Stimulated activated CD4-positive, alpha-beta T cell treated with anti-CD3 and anti-CD28 coated beads, Interleukin-12 subunit alpha, Interleukin-12 subunit beta, amount 100 ng/mL, for 4 hours (primary cell): ENCODE measurements around the gene CRYBG1.

Experiments used
- DNase-seq: peaks from one replicate; pipeline ENCODE4 v3.0.0-alpha.2; 2020

Gene CRYBG1

GRCh38 chr6:106360410-106360988 is at the start of gene CRYBG1:
CRYBG1 (plus strand) TSS chr6:106360717; CDS start chr6:106360909, 192 bp downstream.
- peak; percentile 61 for DNase-seq

- DNase-seq: no peak
Measured at GRCh38 chr6:106315765-106316374, 44.6 kb upstream of the CRYBG1 start.

- DNase-seq: no peak
Measured at GRCh38 chr6:106316375-106316766, 44.1 kb upstream of the CRYBG1 start.

- no peak for DNase-seq
Measured at GRCh38 chr6:106318061-106318460, 42.5 kb upstream of the CRYBG1 start.

GRCh38 chr6:106318851-106319250 is 41.7 kb upstream of the CRYBG1 start:
- no peak for DNase-seq

GRCh38 chr6:106321940-106322339 is 38.6 kb upstream of the CRYBG1 start:
- no peak for DNase-seq

- DNase-seq: no peak
Measured at GRCh38 chr6:106324726-106325335, 35.7 kb upstream of the CRYBG1 start.

GRCh38 chr6:106325336-106326178 is 35.0 kb upstream of the CRYBG1 start, which contains the start of gene ATG5:
ATG5 (minus strand) TSS chr6:106325760; CDS start chr6:106316208, 9,552 bp downstream.
- DNase-seq: peak; percentile 100

GRCh38 chr6:106334646-106335448 is 25.7 kb upstream of the CRYBG1 start:
- DNase-seq: peak; percentile 24

GRCh38 chr6:106339334-106340029 is 21.0 kb upstream of the CRYBG1 start:
- DNase-seq: peak; percentile 4

- no peak for DNase-seq
Measured at GRCh38 chr6:106347219-106347618, 13.3 kb upstream of the CRYBG1 start.

GRCh38 chr6:106356378-106356777 is 4.1 kb upstream of the CRYBG1 start:
- DNase-seq: no peak

GRCh38 chr6:106359959-106360409 is 533 bp upstream of the CRYBG1 start:
- no peak for DNase-seq

- DNase-seq: peak; percentile 8
Measured at GRCh38 chr6:106360989-106361430, 493 bp downstream of the CRYBG1 start.

- DNase-seq: no peak
Measured at GRCh38 chr6:106363401-106364138, 3.1 kb downstream of the CRYBG1 start.

GRCh38 chr6:106369739-106370138 is 9.2 kb downstream of the CRYBG1 start:
- DNase-seq: no peak

- no peak for DNase-seq
Measured at GRCh38 chr6:106370639-106371038, 10.1 kb downstream of the CRYBG1 start.

- DNase-seq: no peak
Measured at GRCh38 chr6:106372838-106373501, 12.5 kb downstream of the CRYBG1 start.

GRCh38 chr6:106373502-106374239 is 13.2 kb downstream of the CRYBG1 start:
- no peak for DNase-seq
